GM23338 (cell line): Measurements from ENCODE around the gene CACNG8. TPM values are rescaled to one million over a fixed set of nuclear protein-coding genes. Genes with fewer than 3 reads are reported as not detected.

Source experiments
- ATAC-seq: fragments of 200-7000 bp; cut with Tn5 transposase; 3 replicates; pipeline ENCODE4 v1.9.1; 2020
- DNase-seq: peaks from one replicate; pipeline ENCODE4 v3.0.0-alpha.2; 2015; ENCODE audit warnings: low spot score
- H2AFZ ChIP-seq: fragments of 200-600 bp; sonication (generic); 2 replicates; pipeline ENCODE4 v1.8.0; 2016; ENCODE audit warnings: antibody characterized with exemption, mild to moderate bottlenecking, moderate library complexity
- H3F3A ChIP-seq: fragments of 200-600 bp; sonication (generic); replicated peaks from 2 replicates; pipeline ENCODE4 v1.8.0; 2017; ENCODE audit warnings: antibody characterized with exemption, mixed run types, low read depth
- H3K27ac ChIP-seq: fragments of 200-600 bp; sonication (generic); 2 replicates; pipeline ENCODE4 v1.6.1; 2016; ENCODE audit warnings: low read depth
- H3K27me3 ChIP-seq: fragments of 200-600 bp; sonication (generic); 2 replicates; pipeline ENCODE4 v1.8.0; 2016; ENCODE audit warnings: mild to moderate bottlenecking, mixed run types, moderate library complexity; ENCODE audit not compliant: insufficient read depth
- H3K36me3 ChIP-seq: fragments of 200-600 bp; sonication (generic); 2 replicates; pipeline ENCODE4 v1.8.0; 2016; ENCODE audit warnings: mild to moderate bottlenecking; ENCODE audit not compliant: insufficient read depth
- H3K4me1 ChIP-seq: fragments of 200-600 bp; sonication (generic); 2 replicates; pipeline ENCODE4 v1.8.0; 2016; ENCODE audit warnings: mild to moderate bottlenecking, moderate library complexity; ENCODE audit not compliant: insufficient read depth
- H3K4me2 ChIP-seq: fragments of 200-600 bp; sonication (generic); 2 replicates; pipeline ENCODE4 v1.7.1; 2017; ENCODE audit warnings: mixed run types
- H3K4me3 ChIP-seq: fragments of 200-600 bp; sonication (generic); 2 replicates; pipeline ENCODE4 v1.6.1; 2016; ENCODE audit warnings: mixed run types
- H3K79me2 ChIP-seq: fragments of 200-600 bp; sonication (generic); replicated peaks from 2 replicates; pipeline ENCODE4 v1.8.0; 2017; ENCODE audit warnings: mild to moderate bottlenecking; ENCODE audit not compliant: insufficient read depth
- H3K9me2 ChIP-seq: fragments of 200-600 bp; sonication (generic); 2 replicates; pipeline ENCODE4 v1.8.0; 2017; ENCODE audit not compliant: insufficient read depth
- H4K20me1 ChIP-seq: fragments of 200-600 bp; sonication (generic); replicated peaks from 2 replicates; pipeline ENCODE4 v1.8.0; 2017; ENCODE audit warnings: mild to moderate bottlenecking; ENCODE audit not compliant: insufficient read depth
- H3K27ac Mint-ChIP-seq: 2 replicates; pipeline ENCODE4 v1.8.0; 2020; ENCODE audit warnings: inconsistent platforms, mild to moderate bottlenecking, moderate library complexity, mixed read lengths
- H3K27me3 Mint-ChIP-seq: 3 replicates; pipeline ENCODE4 v1.8.0; 2022; ENCODE audit warnings: low read depth, mild to moderate bottlenecking, moderate library complexity, mixed read lengths, inconsistent platforms; ENCODE audit not compliant: insufficient read depth, poor library complexity
- H3K36me3 Mint-ChIP-seq: 3 replicates; pipeline ENCODE4 v1.8.0; 2021; ENCODE audit warnings: low read depth, mild to moderate bottlenecking, inconsistent platforms, moderate library complexity, mixed read lengths
- H3K4me1 Mint-ChIP-seq: 3 replicates; pipeline ENCODE4 v1.8.0; 2020; ENCODE audit warnings: mild to moderate bottlenecking, inconsistent platforms, mixed read lengths
- H3K4me3 Mint-ChIP-seq: 3 replicates; pipeline ENCODE4 v1.8.0; 2021; ENCODE audit warnings: moderate library complexity, mild to moderate bottlenecking, inconsistent platforms, mixed read lengths
- H3K9me3 Mint-ChIP-seq: 3 replicates; pipeline ENCODE4 v1.8.0; 2020; ENCODE audit warnings: moderate library complexity, mild to moderate bottlenecking, inconsistent platforms, mixed read lengths
- EZH2phosphoT487 ChIP-seq: fragments of 200-600 bp; sonication (generic); IDR thresholded peaks from one replicate; pipeline ENCODE4 v1.8.1; 2018; ENCODE audit warnings: antibody characterized with exemption; ENCODE audit not compliant: unreplicated experiment
- JUNB ChIP-seq: IDR thresholded peaks from one replicate; pipeline ENCODE4 v1.6.1; 2016; ENCODE audit warnings: antibody characterized with exemption; ENCODE audit not compliant: unreplicated experiment
- NANOG ChIP-seq: IDR thresholded peaks from 2 replicates; pipeline ENCODE4 v1.6.1; 2016; ENCODE audit warnings: antibody characterized with exemption, borderline replicate concordance
- POLR2AphosphoS5 ChIP-seq: IDR thresholded peaks from 2 replicates; pipeline ENCODE4 v1.6.1; 2016; ENCODE audit warnings: antibody characterized with exemption, low read depth
- STAT1 ChIP-seq: IDR thresholded peaks from one replicate; pipeline ENCODE4 v1.6.1; 2016; ENCODE audit warnings: antibody characterized with exemption; ENCODE audit not compliant: unreplicated experiment
- ZNF114 ChIP-seq: fragments of 250-450 bp; sonication (Bioruptor Pico); IDR thresholded peaks from 2 replicates; pipeline ENCODE4 v1.5.0; 2020; ENCODE audit warnings: mild to moderate bottlenecking, moderate library complexity
- ZNF331 ChIP-seq: fragments of 250-450 bp; sonication (Bioruptor Pico); IDR thresholded peaks from 2 replicates; pipeline ENCODE4 v1.5.0; 2020; ENCODE audit warnings: low read depth, mild to moderate bottlenecking, moderate library complexity
- polyA plus RNA-seq: library from polyadenylated mRNA; unstranded; fragments of >200 nt; fragmentation: Nextera tagmentation; extraction: Ambion mirVana; gene quantifications from 2 replicates; pipeline ENCODE4 v1.2.1, GENCODE V29; 2016
- total RNA-seq: library from RNA; depleted of rRNA; stranded (reverse); fragments of >200 nt; shearing (Covaris generic); gene quantifications from 2 replicates; pipeline ENCODE4 v1.2.3, GENCODE V29; 2014
- TF ChIP-seq, protein P1 (sequence below): IDR thresholded peaks from 2 replicates; pipeline ENCODE4 v1.6.1; 2016; ENCODE audit warnings: antibody characterized with exemption
- TF ChIP-seq, protein P2 (sequence below): fragments of 250-450 bp; sonication (Bioruptor Pico); IDR thresholded peaks from 2 replicates; pipeline ENCODE4 v1.5.0; 2020; ENCODE audit warnings: mild to moderate bottlenecking, moderate library complexity
- TF ChIP-seq, protein P3 (sequence below), 2 experiments: fragments of 200-600 bp in 1 of 2; sonication (generic) in 1 of 2; conservative IDR thresholded peaks; 2 replicates each; pipeline versions ENCODE4 v1.5.1 to v1.6.1; 2016 to 2017; ENCODE audit warnings: antibody characterized with exemption in 2 of 2, low read depth in 2 of 2, mild to moderate bottlenecking in 2 of 2, moderate library complexity in 1 of 2
- TF ChIP-seq, protein P4 (sequence below): IDR thresholded peaks from one replicate; pipeline ENCODE4 v1.6.1; 2018; ENCODE audit warnings: antibody characterized with exemption; ENCODE audit not compliant: unreplicated experiment

The CACNG8 gene
- total and polyA plus RNA-seq, 2 experiments from 2014 or later: 2.2 to 3.9 TPM

DNA sequence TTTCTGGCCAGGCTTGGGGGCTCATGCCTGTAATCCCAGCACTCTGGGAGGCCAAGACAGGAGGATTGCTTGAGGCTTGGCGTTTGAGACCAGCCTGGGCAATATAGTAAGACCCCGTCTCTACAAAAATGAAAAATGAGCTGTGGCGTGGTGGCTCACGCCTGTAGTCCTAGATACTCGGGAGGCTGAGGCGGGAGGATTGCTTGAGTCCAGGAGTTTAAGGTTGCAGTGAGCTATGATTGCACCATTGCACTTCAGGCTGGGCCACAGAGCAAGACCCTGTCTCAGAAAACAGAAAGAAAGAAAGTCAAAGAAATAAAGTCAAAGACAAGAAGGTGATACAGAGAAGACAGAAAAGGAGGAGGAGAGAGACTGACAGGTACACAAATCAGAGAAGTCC lies 26.2 kb downstream of the CACNG8 start (continued):
- TF ChIP-seq POLR2AphosphoS5 (no peak), EZH2phosphoT487 (no peak), ZNF331 (CRISPR knock-in tag) (no peak), STAT1 (no peak)
- TF ChIP-seq, protein P1, sequence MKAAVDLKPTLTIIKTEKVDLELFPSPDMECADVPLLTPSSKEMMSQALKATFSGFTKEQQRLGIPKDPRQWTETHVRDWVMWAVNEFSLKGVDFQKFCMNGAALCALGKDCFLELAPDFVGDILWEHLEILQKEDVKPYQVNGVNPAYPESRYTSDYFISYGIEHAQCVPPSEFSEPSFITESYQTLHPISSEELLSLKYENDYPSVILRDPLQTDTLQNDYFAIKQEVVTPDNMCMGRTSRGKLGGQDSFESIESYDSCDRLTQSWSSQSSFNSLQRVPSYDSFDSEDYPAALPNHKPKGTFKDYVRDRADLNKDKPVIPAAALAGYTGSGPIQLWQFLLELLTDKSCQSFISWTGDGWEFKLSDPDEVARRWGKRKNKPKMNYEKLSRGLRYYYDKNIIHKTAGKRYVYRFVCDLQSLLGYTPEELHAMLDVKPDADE: no peak

DNA sequence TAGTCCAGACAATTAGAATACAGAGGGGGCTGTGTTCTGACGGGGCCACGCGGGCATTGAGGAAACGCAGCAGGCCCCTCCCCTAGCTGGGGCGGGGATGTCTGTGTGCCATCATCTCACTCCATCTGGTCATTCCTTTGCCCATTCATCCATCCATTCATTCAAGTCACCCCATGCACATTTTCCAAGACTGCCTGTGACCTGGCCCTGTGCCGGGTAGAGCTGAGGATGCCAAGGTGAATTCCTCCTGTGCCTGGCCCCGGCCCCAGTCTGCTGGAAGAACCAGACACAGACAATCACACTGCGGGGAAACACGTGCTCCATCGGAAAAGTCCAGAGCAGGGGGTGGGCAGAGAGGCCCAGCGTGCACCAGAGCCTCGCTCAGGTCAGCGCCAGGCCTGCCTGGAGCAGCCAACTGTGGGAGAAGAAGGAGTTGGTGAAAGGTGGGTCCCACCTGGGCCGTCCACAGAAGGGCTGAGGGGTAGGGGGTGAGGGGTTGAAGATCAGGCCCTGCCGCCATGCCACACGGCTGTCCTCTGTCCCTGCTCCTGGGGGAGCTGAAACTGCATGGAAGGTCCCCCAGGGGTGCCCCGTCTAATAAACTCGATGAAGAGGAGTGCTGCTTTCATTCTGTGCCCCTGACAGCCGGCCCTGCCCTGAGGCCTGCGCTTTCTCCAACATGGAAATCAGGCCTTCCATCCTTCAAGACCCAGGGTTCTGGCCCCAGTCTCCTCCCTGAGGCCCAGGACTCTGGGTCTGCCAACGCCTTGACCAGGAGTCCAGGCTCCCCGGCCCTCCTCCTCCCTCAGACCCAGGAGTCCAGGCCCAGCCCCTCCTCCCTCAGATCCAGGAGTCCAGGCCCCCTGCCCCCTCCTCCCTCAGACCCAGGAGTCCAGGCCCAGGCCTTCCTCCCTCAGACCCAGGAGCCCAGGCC lies 27.1 kb downstream of the CACNG8 start:
- Histone ChIP-seq H3K27me3 (peaks cover 70% of the 10 kb centered on the region), H4K20me1 (no peaks in the 10 kb centered on the region), H3K4me2 (no peak overlapping the region), H3K4me3 (no peak overlapping the region), H3K79me2 (no peaks in the 10 kb centered on the region), H2AFZ (no peak overlapping the region), H3K27ac (no peak overlapping the region), H3K36me3 (no peaks in the 10 kb centered on the region), H3K9me2 (no peaks in the 10 kb centered on the region), H3F3A (peaks cover 3% of the 10 kb centered on the region; the same call in 1 of the 2 replicates), H3K4me1 (peaks cover 11% of the 10 kb centered on the region)
- ATAC-seq (peak; percentile 3; the same call in 2 of the 3 replicates), DNase-seq (peak; percentile 18)
- Mint-ChIP-seq H3K27me3 (peaks cover 29% of the 10 kb centered on the region), H3K36me3 (no peaks in the 10 kb centered on the region; the same call in 2 of the 3 replicates), H3K4me1 (peaks cover 15% of the 10 kb centered on the region), H3K27ac (no peak overlapping the region), H3K9me3 (no peaks in the 10 kb centered on the region), H3K4me3 (peak overlapping the region; percentile 33; the same call in 1 of the 3 replicates)
- TF ChIP-seq, protein P2, sequence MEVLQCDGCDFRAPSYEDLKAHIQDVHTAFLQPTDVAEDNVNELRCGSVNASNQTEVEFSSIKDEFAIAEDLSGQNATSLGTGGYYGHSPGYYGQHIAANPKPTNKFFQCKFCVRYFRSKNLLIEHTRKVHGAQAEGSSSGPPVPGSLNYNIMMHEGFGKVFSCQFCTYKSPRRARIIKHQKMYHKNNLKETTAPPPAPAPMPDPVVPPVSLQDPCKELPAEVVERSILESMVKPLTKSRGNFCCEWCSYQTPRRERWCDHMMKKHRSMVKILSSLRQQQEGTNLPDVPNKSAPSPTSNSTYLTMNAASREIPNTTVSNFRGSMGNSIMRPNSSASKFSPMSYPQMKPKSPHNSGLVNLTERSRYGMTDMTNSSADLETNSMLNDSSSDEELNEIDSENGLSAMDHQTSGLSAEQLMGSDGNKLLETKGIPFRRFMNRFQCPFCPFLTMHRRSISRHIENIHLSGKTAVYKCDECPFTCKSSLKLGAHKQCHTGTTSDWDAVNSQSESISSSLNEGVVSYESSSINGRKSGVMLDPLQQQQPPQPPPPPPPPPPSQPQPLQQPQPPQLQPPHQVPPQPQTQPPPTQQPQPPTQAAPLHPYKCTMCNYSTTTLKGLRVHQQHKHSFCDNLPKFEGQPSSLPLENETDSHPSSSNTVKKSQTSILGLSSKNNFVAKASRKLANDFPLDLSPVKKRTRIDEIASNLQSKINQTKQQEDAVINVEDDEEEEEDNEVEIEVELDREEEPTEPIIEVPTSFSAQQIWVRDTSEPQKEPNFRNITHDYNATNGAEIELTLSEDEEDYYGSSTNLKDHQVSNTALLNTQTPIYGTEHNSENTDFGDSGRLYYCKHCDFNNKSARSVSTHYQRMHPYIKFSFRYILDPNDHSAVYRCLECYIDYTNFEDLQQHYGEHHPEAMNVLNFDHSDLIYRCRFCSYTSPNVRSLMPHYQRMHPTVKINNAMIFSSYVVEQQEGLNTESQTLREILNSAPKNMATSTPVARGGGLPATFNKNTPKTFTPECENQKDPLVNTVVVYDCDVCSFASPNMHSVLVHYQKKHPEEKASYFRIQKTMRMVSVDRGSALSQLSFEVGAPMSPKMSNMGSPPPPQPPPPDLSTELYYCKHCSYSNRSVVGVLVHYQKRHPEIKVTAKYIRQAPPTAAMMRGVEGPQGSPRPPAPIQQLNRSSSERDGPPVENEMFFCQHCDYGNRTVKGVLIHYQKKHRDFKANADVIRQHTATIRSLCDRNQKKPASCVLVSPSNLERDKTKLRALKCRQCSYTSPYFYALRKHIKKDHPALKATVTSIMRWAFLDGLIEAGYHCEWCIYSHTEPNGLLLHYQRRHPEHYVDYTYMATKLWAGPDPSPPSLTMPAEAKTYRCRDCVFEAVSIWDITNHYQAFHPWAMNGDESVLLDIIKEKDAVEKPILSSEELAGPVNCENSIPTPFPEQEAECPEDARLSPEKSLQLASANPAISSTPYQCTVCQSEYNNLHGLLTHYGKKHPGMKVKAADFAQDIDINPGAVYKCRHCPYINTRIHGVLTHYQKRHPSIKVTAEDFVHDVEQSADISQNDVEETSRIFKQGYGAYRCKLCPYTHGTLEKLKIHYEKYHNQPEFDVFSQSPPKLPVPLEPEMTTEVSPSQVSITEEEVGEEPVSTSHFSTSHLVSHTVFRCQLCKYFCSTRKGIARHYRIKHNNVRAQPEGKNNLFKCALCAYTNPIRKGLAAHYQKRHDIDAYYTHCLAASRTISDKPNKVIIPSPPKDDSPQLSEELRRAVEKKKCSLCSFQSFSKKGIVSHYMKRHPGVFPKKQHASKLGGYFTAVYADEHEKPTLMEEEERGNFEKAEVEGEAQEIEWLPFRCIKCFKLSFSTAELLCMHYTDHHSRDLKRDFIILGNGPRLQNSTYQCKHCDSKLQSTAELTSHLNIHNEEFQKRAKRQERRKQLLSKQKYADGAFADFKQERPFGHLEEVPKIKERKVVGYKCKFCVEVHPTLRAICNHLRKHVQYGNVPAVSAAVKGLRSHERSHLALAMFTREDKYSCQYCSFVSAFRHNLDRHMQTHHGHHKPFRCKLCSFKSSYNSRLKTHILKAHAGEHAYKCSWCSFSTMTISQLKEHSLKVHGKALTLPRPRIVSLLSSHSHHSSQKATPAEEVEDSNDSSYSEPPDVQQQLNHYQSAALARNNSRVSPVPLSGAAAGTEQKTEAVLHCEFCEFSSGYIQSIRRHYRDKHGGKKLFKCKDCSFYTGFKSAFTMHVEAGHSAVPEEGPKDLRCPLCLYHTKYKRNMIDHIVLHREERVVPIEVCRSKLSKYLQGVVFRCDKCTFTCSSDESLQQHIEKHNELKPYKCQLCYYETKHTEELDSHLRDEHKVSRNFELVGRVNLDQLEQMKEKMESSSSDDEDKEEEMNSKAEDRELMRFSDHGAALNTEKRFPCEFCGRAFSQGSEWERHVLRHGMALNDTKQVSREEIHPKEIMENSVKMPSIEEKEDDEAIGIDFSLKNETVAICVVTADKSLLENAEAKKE (CRISPR knock-in tag): no peak
- TF ChIP-seq ZNF331 (CRISPR knock-in tag) (no peak), JUNB (no peak), POLR2AphosphoS5 (no peak), NANOG (no peak), ZNF114 (CRISPR knock-in tag) (no peak)
- TF ChIP-seq, protein P3, sequence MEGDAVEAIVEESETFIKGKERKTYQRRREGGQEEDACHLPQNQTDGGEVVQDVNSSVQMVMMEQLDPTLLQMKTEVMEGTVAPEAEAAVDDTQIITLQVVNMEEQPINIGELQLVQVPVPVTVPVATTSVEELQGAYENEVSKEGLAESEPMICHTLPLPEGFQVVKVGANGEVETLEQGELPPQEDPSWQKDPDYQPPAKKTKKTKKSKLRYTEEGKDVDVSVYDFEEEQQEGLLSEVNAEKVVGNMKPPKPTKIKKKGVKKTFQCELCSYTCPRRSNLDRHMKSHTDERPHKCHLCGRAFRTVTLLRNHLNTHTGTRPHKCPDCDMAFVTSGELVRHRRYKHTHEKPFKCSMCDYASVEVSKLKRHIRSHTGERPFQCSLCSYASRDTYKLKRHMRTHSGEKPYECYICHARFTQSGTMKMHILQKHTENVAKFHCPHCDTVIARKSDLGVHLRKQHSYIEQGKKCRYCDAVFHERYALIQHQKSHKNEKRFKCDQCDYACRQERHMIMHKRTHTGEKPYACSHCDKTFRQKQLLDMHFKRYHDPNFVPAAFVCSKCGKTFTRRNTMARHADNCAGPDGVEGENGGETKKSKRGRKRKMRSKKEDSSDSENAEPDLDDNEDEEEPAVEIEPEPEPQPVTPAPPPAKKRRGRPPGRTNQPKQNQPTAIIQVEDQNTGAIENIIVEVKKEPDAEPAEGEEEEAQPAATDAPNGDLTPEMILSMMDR (conservative IDR thresholded peaks at IDR 0.05; ENCODE audit: low read depth in 2 of 2): no peak
- TF ChIP-seq, protein P4, sequence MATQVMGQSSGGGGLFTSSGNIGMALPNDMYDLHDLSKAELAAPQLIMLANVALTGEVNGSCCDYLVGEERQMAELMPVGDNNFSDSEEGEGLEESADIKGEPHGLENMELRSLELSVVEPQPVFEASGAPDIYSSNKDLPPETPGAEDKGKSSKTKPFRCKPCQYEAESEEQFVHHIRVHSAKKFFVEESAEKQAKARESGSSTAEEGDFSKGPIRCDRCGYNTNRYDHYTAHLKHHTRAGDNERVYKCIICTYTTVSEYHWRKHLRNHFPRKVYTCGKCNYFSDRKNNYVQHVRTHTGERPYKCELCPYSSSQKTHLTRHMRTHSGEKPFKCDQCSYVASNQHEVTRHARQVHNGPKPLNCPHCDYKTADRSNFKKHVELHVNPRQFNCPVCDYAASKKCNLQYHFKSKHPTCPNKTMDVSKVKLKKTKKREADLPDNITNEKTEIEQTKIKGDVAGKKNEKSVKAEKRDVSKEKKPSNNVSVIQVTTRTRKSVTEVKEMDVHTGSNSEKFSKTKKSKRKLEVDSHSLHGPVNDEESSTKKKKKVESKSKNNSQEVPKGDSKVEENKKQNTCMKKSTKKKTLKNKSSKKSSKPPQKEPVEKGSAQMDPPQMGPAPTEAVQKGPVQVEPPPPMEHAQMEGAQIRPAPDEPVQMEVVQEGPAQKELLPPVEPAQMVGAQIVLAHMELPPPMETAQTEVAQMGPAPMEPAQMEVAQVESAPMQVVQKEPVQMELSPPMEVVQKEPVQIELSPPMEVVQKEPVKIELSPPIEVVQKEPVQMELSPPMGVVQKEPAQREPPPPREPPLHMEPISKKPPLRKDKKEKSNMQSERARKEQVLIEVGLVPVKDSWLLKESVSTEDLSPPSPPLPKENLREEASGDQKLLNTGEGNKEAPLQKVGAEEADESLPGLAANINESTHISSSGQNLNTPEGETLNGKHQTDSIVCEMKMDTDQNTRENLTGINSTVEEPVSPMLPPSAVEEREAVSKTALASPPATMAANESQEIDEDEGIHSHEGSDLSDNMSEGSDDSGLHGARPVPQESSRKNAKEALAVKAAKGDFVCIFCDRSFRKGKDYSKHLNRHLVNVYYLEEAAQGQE: no peak
